Activated CD4-positive, alpha-beta T cell treated with anti-CD3 and anti-CD28 coated beads for 36 hours (primary cell): ENCODE measurements around the gene KDM8. TPM values are rescaled to one million over a fixed set of nuclear protein-coding genes. Genes with fewer than 3 reads are reported as not detected.
A peak's percentile ranks its signal among the peaks of the same experiment; 100 is the strongest.

ENCODE experiments used
- ATAC-seq: fragments of 200-7000 bp; cut with Tn5 transposase; one replicate; pipeline ENCODE4 v1.10.0; 2021; ENCODE audit warnings: mild to moderate bottlenecking, moderate library complexity
- CTCF ChIA-PET: fragments of 350-600 bp; sonication (Branson Sonifier 250); formaldehyde crosslinking; loops from one replicate; lab custom pipeline; 2021; ENCODE audit warnings: antibody characterized with exemption; lab: Charles Lee
- POLR2A ChIA-PET: fragments of 350-600 bp; sonication (Branson Sonifier 250); formaldehyde crosslinking; loops from one replicate; lab custom pipeline; 2021; ENCODE audit warnings: antibody characterized with exemption, inconsistent platforms; lab: Charles Lee
- DNase-seq: peaks from one replicate; pipeline ENCODE4 v3.0.0-alpha.2; 2020
- H3K27ac Mint-ChIP-seq: one replicate; pipeline ENCODE4 v1.8.0; 2021; ENCODE audit warnings: mixed read lengths
- H3K27me3 Mint-ChIP-seq: one replicate; pipeline ENCODE4 v1.8.0; 2021; ENCODE audit warnings: mixed read lengths
- H3K36me3 Mint-ChIP-seq: one replicate; pipeline ENCODE4 v1.8.0; 2021; ENCODE audit warnings: low read depth, mixed read lengths
- H3K4me1 Mint-ChIP-seq: one replicate; pipeline ENCODE4 v1.8.0; 2021; ENCODE audit warnings: mixed read lengths
- H3K4me3 Mint-ChIP-seq: one replicate; pipeline ENCODE4 v1.8.0; 2021; ENCODE audit warnings: mild to moderate bottlenecking, moderate library complexity, mixed read lengths
- H3K9me3 Mint-ChIP-seq: one replicate; pipeline ENCODE4 v1.8.0; 2021; ENCODE audit warnings: low read depth, mixed read lengths
- intact Hi-C, 2 experiments: fragments of 100-400 bp; cut with DNase I in 1 of 2; cut with micrococcal nuclease in 1 of 2; formaldehyde crosslinking; loops; one replicate each; pipeline versions ENCODE4 v1.14.2 to v1.15.1; 2022 to 2024; cut with DNase I, micrococcal nuclease
- total RNA-seq, 2 experiments: library from RNA; stranded (reverse); gene quantifications; one replicate each; pipeline ENCODE4 v1.2.3, GENCODE V29; 2021

The KDM8 gene
- total RNA-seq, 2 experiments from 2014 or later: 9.8 to 10.4 TPM

GRCh38 chr16:27230562-27231001 is 27.3 kb downstream of the KDM8 start:
- POLR2A ChIA-PET: interaction anchor here (1.2 to 2.6 kb wide), 4 partner anchors 27 to 144 kb away, joined by 3 to 23 read pairs (median 11); partner anchors contain the start of gene KDM8
- intact Hi-C loops: loop anchor here (1.0 to 10.0 kb wide), 2 partner anchors 227 to 954 kb away; no protein-coding TSS in a partner anchor
- peaks cover 85% of the 10 kb centered on the region for H3K4me1 Mint-ChIP-seq

GRCh38 chr16:27231692-27232060 is 28.4 kb downstream of the KDM8 start:
- peaks cover 59% of the 10 kb centered on the region for H3K36me3 Mint-ChIP-seq
- CTCF ChIA-PET: interaction anchor here (0.6 to 7.5 kb wide), 13 partner anchors 8 to 144 kb away, joined by 3 to 63 read pairs (median 4); partner anchors contain the start of genes KDM8 and NSMCE1

More at GRCh38 chr16:27230562-27231001, 27.3 kb downstream of the KDM8 start:
- H3K36me3 Mint-ChIP-seq: peaks cover 65% of the 10 kb centered on the region
- H3K27me3 Mint-ChIP-seq: no peaks in the 10 kb centered on the region
- ATAC-seq (peak; percentile 55), DNase-seq (peak; percentile 80)
- CTCF ChIA-PET: interaction anchor here (0.7 to 2.8 kb wide), 14 partner anchors 11 to 226 kb away, joined by 3 to 15 read pairs (median 4); no protein-coding TSS in a partner anchor
- peak overlapping the region; percentile 23 for H3K4me3 Mint-ChIP-seq
- H3K27ac Mint-ChIP-seq: peak overlapping the region; percentile 93
- H3K9me3 Mint-ChIP-seq: no peaks in the 10 kb centered on the region

DNA sequence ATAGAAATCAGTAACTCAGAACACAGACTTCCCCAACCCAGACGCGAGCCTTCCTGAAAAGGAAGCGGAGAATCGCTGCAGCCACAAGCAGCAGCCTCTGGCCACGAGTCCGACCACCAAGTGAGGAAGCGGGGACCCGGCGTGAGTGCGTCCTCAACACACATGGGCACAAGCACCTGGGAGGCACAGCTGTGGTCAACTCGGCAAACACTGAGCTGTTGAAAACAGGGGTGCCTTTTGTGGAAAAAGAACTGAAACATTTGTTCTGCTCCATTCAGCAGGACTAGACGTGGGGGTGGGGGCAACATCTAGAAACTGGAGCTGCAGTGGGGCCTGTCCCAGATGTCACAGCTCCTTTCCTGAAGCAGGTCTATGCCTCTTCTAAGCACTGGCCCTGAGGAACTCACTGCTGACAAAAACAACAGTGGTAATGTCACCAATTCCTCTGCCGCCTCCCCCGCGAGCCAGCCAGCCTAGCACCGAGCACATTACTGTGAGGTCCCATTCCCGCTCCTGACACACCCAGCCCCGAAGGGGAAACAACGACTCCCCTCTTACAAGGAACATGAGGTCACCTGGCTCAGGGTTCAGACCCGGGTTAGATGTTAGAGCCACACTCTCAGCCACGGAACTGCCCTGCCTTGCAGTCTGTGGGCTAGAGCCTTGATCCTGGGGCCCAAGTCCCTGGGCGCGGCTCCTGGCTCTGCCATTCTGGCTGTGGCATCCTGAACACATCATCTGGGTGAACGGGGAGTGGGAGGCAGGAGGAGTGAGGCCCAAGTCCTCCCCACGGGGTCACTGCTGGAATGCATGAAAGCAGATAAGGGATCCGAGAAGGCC is 29.0 kb downstream of the KDM8 start:
- intact Hi-C loops: loop anchor here (2.0 to 10.0 kb wide), 2 partner anchors 53 to 953 kb away; no protein-coding TSS in a partner anchor
- H3K27me3 Mint-ChIP-seq: no peaks in the 10 kb centered on the region
- peaks cover 59% of the 10 kb centered on the region for H3K36me3 Mint-ChIP-seq
- ATAC-seq (peak; percentile 20), DNase-seq (peak; percentile 75)
- peak overlapping the region; percentile 59 for H3K4me3 Mint-ChIP-seq
- H3K9me3 Mint-ChIP-seq: no peaks in the 10 kb centered on the region
- peaks cover 85% of the 10 kb centered on the region for H3K4me1 Mint-ChIP-seq
- ChIA-PET POLR2A (interaction anchor here (0.8 to 2.6 kb wide), 6 partner anchors 29 to 173 kb away, joined by 3 to 23 read pairs (median 7); partner anchors contain the start of gene KDM8), CTCF (interaction anchor here (0.6 to 7.5 kb wide), 16 partner anchors 7 to 145 kb away, joined by 3 to 63 read pairs (median 5); partner anchors contain the start of genes KDM8 and NSMCE1)
- peak overlapping the region; percentile 93 for H3K27ac Mint-ChIP-seq

More at GRCh38 chr16:27231692-27232060, 28.4 kb downstream of the KDM8 start:
- peak overlapping the region; percentile 93 for H3K27ac Mint-ChIP-seq
- no peaks in the 10 kb centered on the region for H3K27me3 Mint-ChIP-seq
- intact Hi-C loops: loop anchor here (2.0 to 10.0 kb wide), 2 partner anchors 53 to 953 kb away; no protein-coding TSS in a partner anchor
- POLR2A ChIA-PET: interaction anchor here (0.8 to 2.6 kb wide), 6 partner anchors 28 to 173 kb away, joined by 3 to 23 read pairs (median 7); partner anchors contain the start of gene KDM8
- DNase-seq: no peak
- peak overlapping the region; percentile 59 for H3K4me3 Mint-ChIP-seq
- H3K4me1 Mint-ChIP-seq: peaks cover 85% of the 10 kb centered on the region
- ATAC-seq: no peak
- H3K9me3 Mint-ChIP-seq: no peaks in the 10 kb centered on the region

- H3K27ac Mint-ChIP-seq: peak overlapping the region; percentile 93
- intact Hi-C loops: loop anchor here (2.0 to 10.0 kb wide), 2 partner anchors 54 to 952 kb away; no protein-coding TSS in a partner anchor
- ATAC-seq: no peak
- H3K4me3 Mint-ChIP-seq: peak overlapping the region; percentile 59
- ChIA-PET POLR2A (interaction anchor here (1.2 to 5.2 kb wide), 6 partner anchors 41 to 171 kb away, joined by 5 to 111 read pairs (median 14); no protein-coding TSS in a partner anchor), CTCF (interaction anchor here (0.8 to 7.5 kb wide), 12 partner anchors 19 to 144 kb away, joined by 3 to 80 read pairs (median 10); partner anchors contain the start of gene KDM8)
- H3K27me3 Mint-ChIP-seq: no peaks in the 10 kb centered on the region
- H3K4me1 Mint-ChIP-seq: peaks cover 91% of the 10 kb centered on the region
- H3K36me3 Mint-ChIP-seq: peaks cover 60% of the 10 kb centered on the region
- H3K9me3 Mint-ChIP-seq: no peaks in the 10 kb centered on the region
- no peak for DNase-seq
Measured at GRCh38 chr16:27232901-27233625, 29.7 kb downstream of the KDM8 start.

GRCh38 chr16:27233731-27234130 is 30.4 kb downstream of the KDM8 start:
- no peak for DNase-seq
- CTCF ChIA-PET: interaction anchor here (0.7 to 7.5 kb wide), 27 partner anchors 8 to 229 kb away, joined by 3 to 80 read pairs (median 6); partner anchors contain the start of genes IL21R and KDM8
- ATAC-seq: no peak
- Mint-ChIP-seq H3K27me3 (no peaks in the 10 kb centered on the region), H3K4me3 (no peak overlapping the region), H3K27ac (peak overlapping the region; percentile 93), H3K4me1 (peaks cover 97% of the 10 kb centered on the region), H3K36me3 (peaks cover 67% of the 10 kb centered on the region), H3K9me3 (no peaks in the 10 kb centered on the region)
- POLR2A ChIA-PET: interaction anchor here (1.3 to 5.2 kb wide), 6 partner anchors 30 to 171 kb away, joined by 5 to 111 read pairs (median 12); partner anchors contain the start of gene KDM8
- intact Hi-C loops: loop anchor here (2.0 to 10.0 kb wide), 3 partner anchors 55 to 951 kb away; partner anchors contain the start of gene IL21R (in 1 of the 2)

GRCh38 chr16:27234171-27234570 is 30.8 kb downstream of the KDM8 start:
- intact Hi-C loops: loop anchor here (2.0 to 10.0 kb wide), 2 partner anchors 169 to 951 kb away; partner anchors contain the start of gene IL21R (in 1 of the 2)
- ATAC-seq (no peak), DNase-seq (no peak)
- Mint-ChIP-seq H3K4me3 (peak overlapping the region; percentile 65), H3K27ac (peak overlapping the region; percentile 100), H3K9me3 (no peaks in the 10 kb centered on the region), H3K36me3 (peaks cover 66% of the 10 kb centered on the region), H3K27me3 (no peaks in the 10 kb centered on the region), H3K4me1 (peaks cover 97% of the 10 kb centered on the region)
- ChIA-PET CTCF (interaction anchor here (0.7 to 7.5 kb wide), 38 partner anchors 8 to 228 kb away, joined by 3 to 80 read pairs (median 5); partner anchors contain the start of genes IL21R, KDM8 and NSMCE1), POLR2A (interaction anchor here (1.2 to 5.2 kb wide), 8 partner anchors 11 to 170 kb away, joined by 5 to 111 read pairs (median 10); partner anchors contain the start of gene KDM8)

- POLR2A ChIA-PET: interaction anchor here (1.1 to 5.2 kb wide), 15 partner anchors 11 to 170 kb away, joined by 3 to 111 read pairs (median 5); partner anchors contain the start of gene KDM8
- no peaks in the 10 kb centered on the region for H3K27me3 Mint-ChIP-seq
- peaks cover 98% of the 10 kb centered on the region for H3K4me1 Mint-ChIP-seq
- H3K27ac Mint-ChIP-seq: peak overlapping the region; percentile 100
- peak overlapping the region; percentile 65 for H3K4me3 Mint-ChIP-seq
- no peak for ATAC-seq
- intact Hi-C loops: loop anchor here (1.0 to 10.0 kb wide), 10 partner anchors 31 to 950 kb away; partner anchors contain the start of genes IL21R (in 1 of the 2), KDM8 (in 1 of the 2) and NSMCE1 (in 1 of the 2)
- no peak for DNase-seq
- CTCF ChIA-PET: interaction anchor here (0.6 to 7.5 kb wide), 49 partner anchors 9 to 228 kb away, joined by 3 to 80 read pairs (median 4); partner anchors contain the start of genes IL21R, KDM8 and NSMCE1
- no peaks in the 10 kb centered on the region for H3K9me3 Mint-ChIP-seq
- H3K36me3 Mint-ChIP-seq: peaks cover 66% of the 10 kb centered on the region
Measured at GRCh38 chr16:27234603-27235002, 31.3 kb downstream of the KDM8 start.

- intact Hi-C loops: loop anchor here (1.0 to 10.0 kb wide), 10 partner anchors 32 to 950 kb away; partner anchors contain the start of genes IL21R (in 1 of the 2), KDM8 (in 1 of the 2) and NSMCE1 (in 1 of the 2)
- Mint-ChIP-seq H3K36me3 (peaks cover 70% of the 10 kb centered on the region), H3K27ac (peak overlapping the region; percentile 100), H3K27me3 (no peaks in the 10 kb centered on the region), H3K4me3 (peak overlapping the region; percentile 65), H3K4me1 (peaks cover 99% of the 10 kb centered on the region), H3K9me3 (no peaks in the 10 kb centered on the region)
- ChIA-PET POLR2A (interaction anchor here (0.6 to 5.2 kb wide), 16 partner anchors 10 to 169 kb away, joined by 3 to 111 read pairs (median 6); partner anchors contain the start of gene KDM8), CTCF (interaction anchor here (0.6 to 7.5 kb wide), 51 partner anchors 9 to 227 kb away, joined by 3 to 80 read pairs (median 4); partner anchors contain the start of genes IL21R, KDM8 and NSMCE1)
- DNase-seq (peak; percentile 90), ATAC-seq (peak; percentile 44)
Measured at GRCh38 chr16:27235055-27235937, 32.0 kb downstream of the KDM8 start.

GRCh38 chr16:27235938-27236245 is 32.6 kb downstream of the KDM8 start:
- no peak for ATAC-seq
- peak overlapping the region; percentile 65 for H3K4me3 Mint-ChIP-seq
- intact Hi-C loops: loop anchor here (1.0 to 10.0 kb wide), 13 partner anchors 17 to 949 kb away; partner anchors contain the start of genes IL21R (in 1 of the 2), KDM8 (in 1 of the 2) and NSMCE1 (in 1 of the 2)
- no peaks in the 10 kb centered on the region for H3K9me3 Mint-ChIP-seq
- H3K36me3 Mint-ChIP-seq: peaks cover 65% of the 10 kb centered on the region
- DNase-seq: no peak
- peaks cover 95% of the 10 kb centered on the region for H3K4me1 Mint-ChIP-seq
- peak overlapping the region; percentile 100 for H3K27ac Mint-ChIP-seq
- CTCF ChIA-PET: interaction anchor here (0.6 to 7.5 kb wide), 21 partner anchors 10 to 211 kb away, joined by 3 to 80 read pairs (median 6); partner anchors contain the start of gene KDM8
- POLR2A ChIA-PET: interaction anchor here (1.0 to 5.2 kb wide), 11 partner anchors 17 to 169 kb away, joined by 3 to 111 read pairs (median 7); no protein-coding TSS in a partner anchor
- no peaks in the 10 kb centered on the region for H3K27me3 Mint-ChIP-seq
